ENCODE measurements around the gene CD7. TPM values are rescaled to one million over a fixed set of nuclear protein-coding genes. Genes with fewer than 3 reads are reported as not detected.

The CD7 gene
- total and polyA plus RNA-seq, 2 donors (not counting 3 experiments of a cell fraction or from before 2014, with no cell fraction given), result not detected

- Histone ChIP-seq H3K79me2 (ENCODE audit: control insufficient read depth, insufficient read depth, low read length) (no peaks in the 10 kb centered on the region), H3K4me3 (replicated peaks in 1 of 3; ENCODE audit: insufficient read depth in 1 of 3, low read depth in 1 of 3, low read length in 3 of 3) (peak overlapping the region in 2 of 3 experiments; percentile 32 to 43), H3K36me3 (ENCODE audit: control insufficient read depth in 2 of 2, extremely low read depth in 1 of 2, insufficient read depth in 2 of 2, low read length in 2 of 2) (no peaks in the 10 kb centered on the region), H3K9me3 (replicated peaks; ENCODE audit: control insufficient read depth, insufficient read depth, low read length) (no peaks in the 10 kb centered on the region), H3K27me3 (ENCODE audit: control insufficient read depth in 2 of 2, insufficient read depth in 2 of 2, low read length in 2 of 2) (no peaks in the 10 kb centered on the region), H3K4me1 (ENCODE audit: control insufficient read depth, extremely low read depth, insufficient read depth, low read length) (peaks cover 41% of the 10 kb centered on the region), H3K4me2 (ENCODE audit: insufficient read depth, low read length) (peak overlapping the region; percentile 69), H3K27ac (ENCODE audit: insufficient read depth, low read depth, low read length) (peak overlapping the region; percentile 93), H3K9me1 (replicated peaks; ENCODE audit: control insufficient read depth, extremely low read depth, insufficient read depth, low read length) (no peaks in the 10 kb centered on the region), H2AFZ (ENCODE audit: low read depth, low read length) (no peak overlapping the region), H3K9ac (replicated peaks; ENCODE audit: extremely low read depth, insufficient read depth, low read length) (peak overlapping the region; percentile 92), H4K20me1 (replicated peaks; ENCODE audit: control insufficient read depth, extremely low read depth, insufficient read depth, low read length) (no peaks in the 10 kb centered on the region)
- BruUV-seq (replicated peaks), result TSS peak; percentile 33
- POLR2A ChIA-PET, result interaction anchor here (1.2 to 1.5 kb wide), 2 partner anchors 24 to 61 kb away, joined by 3 read pairs; partner anchors contain the start of gene CSNK1D
- intact Hi-C loops (cut with micrococcal nuclease) (loop anchor here (5.0 kb wide), 2 partner anchors 40 to 120 kb away; partner anchors contain the start of genes HEXD and OGFOD3), dilution Hi-C loops (cut with MboI; ENCODE audit: extremely low pct_ligation_motif_present, low sequenced_read_pairs) (no loop called here)
- CTCF ChIA-PET, result interaction anchor here (0.9 to 4.4 kb wide), 9 partner anchors 20 to 267 kb away, joined by 3 to 16 read pairs (median 4); partner anchors contain the start of genes CD7, CSNK1D and SECTM1
- TF ChIP-seq EZH2 (IDR thresholded peaks at IDR 0.05; ENCODE audit: borderline replicate concordance, low read depth, low read length, severe bottlenecking) (no peak), FOS (IDR thresholded peaks at IDR 0.05; ENCODE audit: borderline replicate concordance, insufficient read depth, low read length) (peak; percentile 74), MYC (IDR thresholded peaks at IDR 0.05; ENCODE audit: low read depth, low read length) (no peak), GATA2 (IDR thresholded peaks at IDR 0.05; ENCODE audit: insufficient read depth, insufficient read length, low read depth, low read length) (no peak), POLR2A (IDR thresholded peaks at IDR 0.05; ENCODE audit: low read depth, low read length) (no peak), POLR2AphosphoS5 (IDR thresholded peaks at IDR 0.05; ENCODE audit: insufficient read depth, low read depth, low read length) (peak; percentile 25), CTCF (IDR thresholded peaks at IDR 0.05; ENCODE audit: extremely low read depth in 1 of 2, insufficient read depth in 1 of 2, low read depth in 1 of 2, low read length in 2 of 2) (no peak), JUN (IDR thresholded peaks at IDR 0.05; ENCODE audit: borderline replicate concordance, insufficient read depth, insufficient read length, low read depth) (peak; percentile 61)
- TF ChIP-seq, protein P1, sequence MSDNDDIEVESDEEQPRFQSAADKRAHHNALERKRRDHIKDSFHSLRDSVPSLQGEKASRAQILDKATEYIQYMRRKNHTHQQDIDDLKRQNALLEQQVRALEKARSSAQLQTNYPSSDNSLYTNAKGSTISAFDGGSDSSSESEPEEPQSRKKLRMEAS (IDR thresholded peaks at IDR 0.05; ENCODE audit: insufficient read depth, insufficient read length), result no peak
- FAIRE-seq, result no peak
- peak; percentile 80 for DNase-seq (ENCODE audit: low read depth, low spot score)
These were observed 20.1 kb downstream of the CD7 start for GRCh38 chr17:82297280-82297713.

All from endothelial cell of umbilical vein (primary cell).